Measurements from ENCODE around the gene UGT3A2.

DNA sequence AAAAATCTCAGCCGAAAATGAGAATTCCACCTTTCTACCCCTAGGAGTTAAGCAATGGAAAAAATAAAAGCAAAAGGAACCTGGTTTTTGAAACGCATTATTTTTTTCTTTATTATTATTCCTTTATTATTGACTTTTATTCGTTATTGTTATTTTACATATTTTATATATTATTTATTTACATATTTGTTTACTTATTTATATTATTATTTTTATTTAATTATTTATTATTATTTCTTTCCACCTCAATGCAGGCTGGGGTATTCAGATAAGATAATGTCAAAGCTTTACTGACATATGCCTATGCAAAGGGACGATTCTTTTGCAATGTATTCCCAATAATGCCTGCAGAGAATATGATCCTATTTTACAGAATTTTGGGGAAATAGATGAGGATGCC is 16.7 kb downstream of the UGT3A2 start:
- TF ChIP-seq, protein P1, sequence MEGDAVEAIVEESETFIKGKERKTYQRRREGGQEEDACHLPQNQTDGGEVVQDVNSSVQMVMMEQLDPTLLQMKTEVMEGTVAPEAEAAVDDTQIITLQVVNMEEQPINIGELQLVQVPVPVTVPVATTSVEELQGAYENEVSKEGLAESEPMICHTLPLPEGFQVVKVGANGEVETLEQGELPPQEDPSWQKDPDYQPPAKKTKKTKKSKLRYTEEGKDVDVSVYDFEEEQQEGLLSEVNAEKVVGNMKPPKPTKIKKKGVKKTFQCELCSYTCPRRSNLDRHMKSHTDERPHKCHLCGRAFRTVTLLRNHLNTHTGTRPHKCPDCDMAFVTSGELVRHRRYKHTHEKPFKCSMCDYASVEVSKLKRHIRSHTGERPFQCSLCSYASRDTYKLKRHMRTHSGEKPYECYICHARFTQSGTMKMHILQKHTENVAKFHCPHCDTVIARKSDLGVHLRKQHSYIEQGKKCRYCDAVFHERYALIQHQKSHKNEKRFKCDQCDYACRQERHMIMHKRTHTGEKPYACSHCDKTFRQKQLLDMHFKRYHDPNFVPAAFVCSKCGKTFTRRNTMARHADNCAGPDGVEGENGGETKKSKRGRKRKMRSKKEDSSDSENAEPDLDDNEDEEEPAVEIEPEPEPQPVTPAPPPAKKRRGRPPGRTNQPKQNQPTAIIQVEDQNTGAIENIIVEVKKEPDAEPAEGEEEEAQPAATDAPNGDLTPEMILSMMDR (IDR thresholded peaks at IDR 0.05) = no peak
- no peak for TF ChIP-seq POLR2A (IDR thresholded peaks at IDR 0.05)
